GM12874 (cell line): ENCODE results near the gene TRIO.

Experiments used
- CTCF ChIP-seq: IDR thresholded peaks from 2 replicates; pipeline ENCODE4 v1.5.1; 2011; ENCODE audit warnings: low read depth, mild to moderate bottlenecking, control low read depth, low read length, moderate library complexity; ENCODE audit not compliant: insufficient read depth

The TRIO gene

GRCh38 chr5:14244721-14245120 is 101.6 kb downstream of the TRIO start:
- TF ChIP-seq CTCF, result no peak

- TF ChIP-seq CTCF, result no peak
Measured at GRCh38 chr5:14245132-14245925, 102.2 kb downstream of the TRIO start.

- no peak for TF ChIP-seq CTCF
Measured at GRCh38 chr5:14246350-14247053, 103.4 kb downstream of the TRIO start.

GRCh38 chr5:14247054-14247386 is 103.9 kb downstream of the TRIO start:
- TF ChIP-seq CTCF, result no peak

- TF ChIP-seq CTCF, result no peak
Measured at GRCh38 chr5:14249258-14250082, 106.3 kb downstream of the TRIO start.

GRCh38 chr5:14250084-14250695 is 107.0 kb downstream of the TRIO start:
- TF ChIP-seq CTCF, result no peak
